ENCODE results near the gene CFAP161.

DNA sequence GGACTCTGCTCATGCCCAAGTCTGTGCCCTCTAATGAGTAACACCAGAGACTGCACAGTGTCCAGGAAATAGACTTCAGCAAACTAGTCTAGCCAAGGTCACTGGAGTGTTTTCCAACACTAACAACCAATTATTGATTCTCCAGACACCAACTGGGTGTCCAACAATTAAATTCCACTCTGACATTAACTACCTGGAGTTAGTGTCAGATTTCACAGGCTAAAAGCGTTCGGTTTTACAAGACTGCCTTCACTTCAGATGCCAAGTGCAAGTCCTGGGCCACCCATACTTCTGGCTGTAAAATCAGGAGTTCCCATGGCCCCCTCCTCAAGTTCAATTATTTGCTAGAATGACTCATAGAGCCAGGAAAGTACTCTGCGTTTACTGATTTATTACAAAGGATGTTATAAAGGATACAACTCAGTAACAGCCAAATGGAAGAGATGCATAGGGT lies 20.8 kb upstream of the CFAP161 start:
- TF ChIP-seq, protein P1, sequence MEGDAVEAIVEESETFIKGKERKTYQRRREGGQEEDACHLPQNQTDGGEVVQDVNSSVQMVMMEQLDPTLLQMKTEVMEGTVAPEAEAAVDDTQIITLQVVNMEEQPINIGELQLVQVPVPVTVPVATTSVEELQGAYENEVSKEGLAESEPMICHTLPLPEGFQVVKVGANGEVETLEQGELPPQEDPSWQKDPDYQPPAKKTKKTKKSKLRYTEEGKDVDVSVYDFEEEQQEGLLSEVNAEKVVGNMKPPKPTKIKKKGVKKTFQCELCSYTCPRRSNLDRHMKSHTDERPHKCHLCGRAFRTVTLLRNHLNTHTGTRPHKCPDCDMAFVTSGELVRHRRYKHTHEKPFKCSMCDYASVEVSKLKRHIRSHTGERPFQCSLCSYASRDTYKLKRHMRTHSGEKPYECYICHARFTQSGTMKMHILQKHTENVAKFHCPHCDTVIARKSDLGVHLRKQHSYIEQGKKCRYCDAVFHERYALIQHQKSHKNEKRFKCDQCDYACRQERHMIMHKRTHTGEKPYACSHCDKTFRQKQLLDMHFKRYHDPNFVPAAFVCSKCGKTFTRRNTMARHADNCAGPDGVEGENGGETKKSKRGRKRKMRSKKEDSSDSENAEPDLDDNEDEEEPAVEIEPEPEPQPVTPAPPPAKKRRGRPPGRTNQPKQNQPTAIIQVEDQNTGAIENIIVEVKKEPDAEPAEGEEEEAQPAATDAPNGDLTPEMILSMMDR (IDR thresholded peaks at IDR 0.05): no peak
- TF ChIP-seq SIN3A (IDR thresholded peaks at IDR 0.05; ENCODE audit: borderline replicate concordance, insufficient read depth, low read depth, low read length): no peak
- no peak for TF ChIP-seq TCF7L2 (IDR thresholded peaks at IDR 0.05; ENCODE audit: low read depth, low read length)
- TF ChIP-seq, protein P2, sequence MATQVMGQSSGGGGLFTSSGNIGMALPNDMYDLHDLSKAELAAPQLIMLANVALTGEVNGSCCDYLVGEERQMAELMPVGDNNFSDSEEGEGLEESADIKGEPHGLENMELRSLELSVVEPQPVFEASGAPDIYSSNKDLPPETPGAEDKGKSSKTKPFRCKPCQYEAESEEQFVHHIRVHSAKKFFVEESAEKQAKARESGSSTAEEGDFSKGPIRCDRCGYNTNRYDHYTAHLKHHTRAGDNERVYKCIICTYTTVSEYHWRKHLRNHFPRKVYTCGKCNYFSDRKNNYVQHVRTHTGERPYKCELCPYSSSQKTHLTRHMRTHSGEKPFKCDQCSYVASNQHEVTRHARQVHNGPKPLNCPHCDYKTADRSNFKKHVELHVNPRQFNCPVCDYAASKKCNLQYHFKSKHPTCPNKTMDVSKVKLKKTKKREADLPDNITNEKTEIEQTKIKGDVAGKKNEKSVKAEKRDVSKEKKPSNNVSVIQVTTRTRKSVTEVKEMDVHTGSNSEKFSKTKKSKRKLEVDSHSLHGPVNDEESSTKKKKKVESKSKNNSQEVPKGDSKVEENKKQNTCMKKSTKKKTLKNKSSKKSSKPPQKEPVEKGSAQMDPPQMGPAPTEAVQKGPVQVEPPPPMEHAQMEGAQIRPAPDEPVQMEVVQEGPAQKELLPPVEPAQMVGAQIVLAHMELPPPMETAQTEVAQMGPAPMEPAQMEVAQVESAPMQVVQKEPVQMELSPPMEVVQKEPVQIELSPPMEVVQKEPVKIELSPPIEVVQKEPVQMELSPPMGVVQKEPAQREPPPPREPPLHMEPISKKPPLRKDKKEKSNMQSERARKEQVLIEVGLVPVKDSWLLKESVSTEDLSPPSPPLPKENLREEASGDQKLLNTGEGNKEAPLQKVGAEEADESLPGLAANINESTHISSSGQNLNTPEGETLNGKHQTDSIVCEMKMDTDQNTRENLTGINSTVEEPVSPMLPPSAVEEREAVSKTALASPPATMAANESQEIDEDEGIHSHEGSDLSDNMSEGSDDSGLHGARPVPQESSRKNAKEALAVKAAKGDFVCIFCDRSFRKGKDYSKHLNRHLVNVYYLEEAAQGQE (IDR thresholded peaks at IDR 0.05; ENCODE audit: insufficient read depth in 1 of 2, low read depth in 2 of 2, low read length in 1 of 2): no peak
- no peak for TF ChIP-seq POLR2AphosphoS5 (IDR thresholded peaks at IDR 0.05; ENCODE audit: low read depth, low read length)
